ENCODE data around the gene SFMBT1.

DNA sequence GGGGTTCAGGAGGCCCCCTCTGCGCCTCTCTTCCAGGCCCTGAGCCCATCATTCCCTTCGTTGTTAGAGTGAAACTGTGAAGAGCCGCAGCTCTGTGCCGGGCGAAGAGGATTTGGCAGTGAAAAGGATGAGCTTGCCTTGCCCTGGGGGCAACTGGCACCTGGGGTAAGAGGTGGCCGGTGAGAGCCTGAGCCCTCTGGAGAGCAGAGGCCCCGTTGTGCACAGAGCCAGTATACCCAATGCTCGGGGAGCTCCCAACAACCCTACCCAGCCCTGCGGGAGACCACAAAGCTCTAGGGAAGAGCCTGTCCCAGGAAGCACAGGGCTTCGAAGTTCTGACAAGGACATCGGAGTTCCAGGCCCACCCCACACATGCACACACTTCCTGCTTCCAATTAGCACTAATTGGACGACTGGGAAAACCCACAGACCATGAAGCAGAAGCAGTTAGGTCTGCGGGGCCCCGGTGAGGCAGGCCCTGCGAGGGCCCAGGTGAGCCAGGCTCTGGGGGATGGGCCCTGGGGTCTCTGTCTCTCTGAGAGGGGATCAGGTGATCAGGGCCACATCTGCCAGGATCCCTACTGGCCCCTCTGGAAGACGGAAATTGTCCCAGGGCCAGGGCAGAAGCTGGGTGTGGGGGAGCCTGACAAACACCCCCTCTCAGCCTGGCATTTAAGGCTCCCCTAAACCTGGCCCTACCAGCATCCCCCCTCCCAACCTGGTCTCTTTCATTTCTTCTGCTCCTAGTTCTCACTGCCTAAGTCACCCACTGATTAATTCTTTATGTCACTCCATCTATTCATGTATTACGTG lies 27.9 kb upstream of the SFMBT1 start:
- TF ChIP-seq POLR2A (IDR thresholded peaks at IDR 0.05): no peak
- TF ChIP-seq, protein P1, sequence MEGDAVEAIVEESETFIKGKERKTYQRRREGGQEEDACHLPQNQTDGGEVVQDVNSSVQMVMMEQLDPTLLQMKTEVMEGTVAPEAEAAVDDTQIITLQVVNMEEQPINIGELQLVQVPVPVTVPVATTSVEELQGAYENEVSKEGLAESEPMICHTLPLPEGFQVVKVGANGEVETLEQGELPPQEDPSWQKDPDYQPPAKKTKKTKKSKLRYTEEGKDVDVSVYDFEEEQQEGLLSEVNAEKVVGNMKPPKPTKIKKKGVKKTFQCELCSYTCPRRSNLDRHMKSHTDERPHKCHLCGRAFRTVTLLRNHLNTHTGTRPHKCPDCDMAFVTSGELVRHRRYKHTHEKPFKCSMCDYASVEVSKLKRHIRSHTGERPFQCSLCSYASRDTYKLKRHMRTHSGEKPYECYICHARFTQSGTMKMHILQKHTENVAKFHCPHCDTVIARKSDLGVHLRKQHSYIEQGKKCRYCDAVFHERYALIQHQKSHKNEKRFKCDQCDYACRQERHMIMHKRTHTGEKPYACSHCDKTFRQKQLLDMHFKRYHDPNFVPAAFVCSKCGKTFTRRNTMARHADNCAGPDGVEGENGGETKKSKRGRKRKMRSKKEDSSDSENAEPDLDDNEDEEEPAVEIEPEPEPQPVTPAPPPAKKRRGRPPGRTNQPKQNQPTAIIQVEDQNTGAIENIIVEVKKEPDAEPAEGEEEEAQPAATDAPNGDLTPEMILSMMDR (IDR thresholded peaks at IDR 0.05): no peak

Measured in ovary (tissue), 3 donors.